PC-3 (cell line): Measurements from ENCODE around the gene JAML. TPM values are rescaled to one million over a fixed set of nuclear protein-coding genes. Genes with fewer than 3 reads are reported as not detected.

Experiments
- ATAC-seq: fragments of 200-7000 bp; cut with Tn5 transposase; 2 replicates; pipeline ENCODE4 v1.9.1; 2020; ENCODE audit warnings: mild to moderate bottlenecking, moderate library complexity
- BruUV-seq: library from RNA; stranded (reverse); fragments of 400-500 nt; replicated peaks from 2 replicates; lab custom pipeline; 2021; lab: Mats Ljungman, UMichigan
- CTCF ChIA-PET: fragments of 300-600 bp; sonication (Branson Sonifier 250); formaldehyde crosslinking; loops from one replicate; lab custom pipeline; 2022; ENCODE audit warnings: antibody characterized with exemption; lab: Charles Lee
- POLR2A ChIA-PET: fragments of 300-600 bp; sonication (Branson Sonifier 250); formaldehyde crosslinking; loops from one replicate; lab custom pipeline; 2022; ENCODE audit warnings: antibody characterized with exemption; ENCODE audit not compliant: unreplicated experiment; lab: Charles Lee
- DNase-seq: peaks from one replicate; pipeline ENCODE4 v3.0.0-alpha.2; 2015
- H2AFZ ChIP-seq: fragments of 300-600 bp; sonication (generic); 2 replicates; pipeline ENCODE4 v1.6.0; 2016; ENCODE audit warnings: antibody characterized with exemption, low read length
- H3F3A ChIP-seq: fragments of 300-600 bp; sonication (generic); one replicate; pipeline ENCODE4 v1.6.0; 2017; ENCODE audit warnings: antibody characterized with exemption, low read length, control low read depth, mild to moderate bottlenecking; ENCODE audit not compliant: unreplicated experiment
- H3K27ac ChIP-seq: fragments of 300-600 bp; sonication (generic); 2 replicates; pipeline ENCODE4 v1.5.1; 2016; ENCODE audit warnings: mild to moderate bottlenecking, low read length
- H3K27me3 ChIP-seq: fragments of 300-600 bp; sonication (generic); 2 replicates; pipeline ENCODE4 v1.6.1; 2016; ENCODE audit warnings: low read length, mixed read lengths
- H3K36me3 ChIP-seq: fragments of 300-600 bp; sonication (generic); 2 replicates; pipeline ENCODE4 v1.6.1; 2016; ENCODE audit warnings: low read depth, mixed run types, low read length, mixed read lengths
- H3K4me1 ChIP-seq: fragments of 300-600 bp; sonication (generic); 2 replicates; pipeline ENCODE4 v1.5.1; 2016; ENCODE audit warnings: low read length; ENCODE audit not compliant: insufficient read depth
- H3K4me2 ChIP-seq: fragments of 300-600 bp; sonication (generic); 2 replicates; pipeline ENCODE4 v1.6.0; 2016; ENCODE audit warnings: low read length
- H3K4me3 ChIP-seq: fragments of 300-600 bp; sonication (generic); 2 replicates; pipeline ENCODE4 v1.5.1; 2016; ENCODE audit warnings: mild to moderate bottlenecking, low read length, mixed read lengths
- H3K79me2 ChIP-seq: fragments of 300-600 bp; sonication (generic); 2 replicates; pipeline ENCODE4 v1.6.1; 2017; ENCODE audit warnings: low read length, mixed read lengths
- H3K9ac ChIP-seq: fragments of 300-600 bp; sonication (generic); 2 replicates; pipeline ENCODE4 v1.6.0; 2016; ENCODE audit warnings: mild to moderate bottlenecking, low read length
- H3K9me2 ChIP-seq: fragments of 300-600 bp; sonication (generic); replicated peaks from 2 replicates; pipeline ENCODE4 v1.6.1; 2016; ENCODE audit warnings: mixed run types, low read length, mixed read lengths
- H3K9me3 ChIP-seq: fragments of 300-600 bp; sonication (generic); 2 replicates; pipeline ENCODE4 v1.6.1; 2016; ENCODE audit warnings: low read length, mixed read lengths
- H4K20me1 ChIP-seq: fragments of 300-600 bp; sonication (generic); 2 replicates; pipeline ENCODE4 v1.6.1; 2016; ENCODE audit warnings: low read length, mixed read lengths
- CTCF ChIP-seq: fragments of 300-600 bp; sonication (generic); conservative IDR thresholded peaks from 2 replicates; pipeline ENCODE4 v1.5.1; 2017; ENCODE audit warnings: antibody characterized with exemption, low read depth, mild to moderate bottlenecking, low read length
- EZH2 ChIP-seq: fragments of 300-600 bp; sonication (generic); IDR thresholded peaks from one replicate; pipeline ENCODE4 v1.6.1; 2017; ENCODE audit warnings: antibody characterized with exemption, mild to moderate bottlenecking, low read length; ENCODE audit not compliant: unreplicated experiment
- EZH2phosphoT487 ChIP-seq: fragments of 300-600 bp; sonication (generic); IDR thresholded peaks from 2 replicates; pipeline ENCODE4 v1.6.1; 2018; ENCODE audit warnings: mild to moderate bottlenecking, antibody characterized with exemption, low read length, borderline replicate concordance
- intact Hi-C: fragments of 100-400 bp; cut with micrococcal nuclease; formaldehyde crosslinking; loops from 2 replicates; pipeline ENCODE4 v1.9.0; 2023
- total RNA-seq: library from RNA; depleted of rRNA; stranded (reverse); fragments of >200 nt; gene quantifications from 2 replicates; pipeline ENCODE4 v1.2.3, GENCODE V29; 2014

The JAML gene
- total RNA-seq, 1 experiment from 2014 or later: not detected

GRCh38 chr11:118223992-118224391 is 819 bp downstream of the JAML start:
- BruUV-seq: no TSS peak
- Histone ChIP-seq H3K27me3 (no peaks in the 10 kb centered on the region), H3K4me1 (peaks cover 5% of the 10 kb centered on the region), H3K79me2 (no peaks in the 10 kb centered on the region), H2AFZ (no peak overlapping the region), H4K20me1 (no peaks in the 10 kb centered on the region), H3K4me3 (no peak overlapping the region), H3K9me2 (no peaks in the 10 kb centered on the region), H3K9ac (no peak overlapping the region), H3K27ac (no peak overlapping the region), H3F3A (no peaks in the 10 kb centered on the region), H3K9me3 (no peaks in the 10 kb centered on the region), H3K4me2 (no peak overlapping the region), H3K36me3 (no peaks in the 10 kb centered on the region)
- intact Hi-C loops: no loop called here
- no peak for DNase-seq
- ATAC-seq: no peak
- CTCF ChIA-PET: no interaction called here
- POLR2A ChIA-PET: no interaction called here
- TF ChIP-seq EZH2phosphoT487 (no peak), EZH2 (no peak), CTCF (no peak)

- intact Hi-C loops: no loop called here
- Histone ChIP-seq H3K36me3 (no peaks in the 10 kb centered on the region), H3K9me2 (no peaks in the 10 kb centered on the region), H3K4me1 (peaks cover 3% of the 10 kb centered on the region; the same call in 1 of the 2 replicates), H3K27me3 (no peaks in the 10 kb centered on the region), H3K9ac (no peak overlapping the region), H2AFZ (no peak overlapping the region), H3K27ac (no peak overlapping the region), H3K79me2 (no peaks in the 10 kb centered on the region), H3K4me2 (no peak overlapping the region), H3K4me3 (no peak overlapping the region), H4K20me1 (no peaks in the 10 kb centered on the region), H3K9me3 (no peaks in the 10 kb centered on the region), H3F3A (no peaks in the 10 kb centered on the region)
- CTCF ChIA-PET: no interaction called here
- no peak for ATAC-seq
- POLR2A ChIA-PET: no interaction called here
- no peak for DNase-seq
- TF ChIP-seq CTCF (no peak), EZH2phosphoT487 (no peak), EZH2 (no peak)
- no TSS peak for BruUV-seq
These were observed 1.2 kb downstream of the JAML start for GRCh38 chr11:118223570-118223969.

GRCh38 chr11:118222437-118222836 is 2.4 kb downstream of the JAML start:
- ATAC-seq: no peak
- CTCF ChIA-PET: interaction anchor here (0.6 kb wide), 1 partner anchor 24 kb away, joined by 9 read pairs; no protein-coding TSS in a partner anchor
- H3K9me2 ChIP-seq: no peaks in the 10 kb centered on the region
- H2AFZ ChIP-seq: no peak overlapping the region
- no peak for DNase-seq
- H3K27ac ChIP-seq: no peak overlapping the region
- no peaks in the 10 kb centered on the region for H3K27me3 ChIP-seq
- no peak overlapping the region for H3K9ac ChIP-seq
- POLR2A ChIA-PET: no interaction called here
- no peak overlapping the region for H3K4me2 ChIP-seq
- intact Hi-C loops: no loop called here
- no peaks in the 10 kb centered on the region for H3K36me3 ChIP-seq
- H3K4me1 ChIP-seq: no peaks in the 10 kb centered on the region
- H3K79me2 ChIP-seq: no peaks in the 10 kb centered on the region
- H3K9me3 ChIP-seq: no peaks in the 10 kb centered on the region
- no peaks in the 10 kb centered on the region for H4K20me1 ChIP-seq
- H3F3A ChIP-seq: no peaks in the 10 kb centered on the region
- no peak overlapping the region for H3K4me3 ChIP-seq
- no TSS peak for BruUV-seq
- TF ChIP-seq EZH2 (no peak), CTCF (no peak), EZH2phosphoT487 (no peak)
